Measurements from ENCODE around the gene PKHD1. TPM values are rescaled to one million over a fixed set of nuclear protein-coding genes. Genes with fewer than 3 reads are reported as not detected.

PKHD1 gene
- total and polyA plus RNA-seq, 2 of the 8 experiments (the other 6 are each of a cell fraction or from before 2014, with no cell fraction given) = 0.06 to 0.09 TPM

GRCh38 chr6:52108128-52108527, 20.7 kb upstream of the PKHD1 start:
- Histone ChIP-seq H3K56ac (replicated peaks; ENCODE audit: insufficient read length, low read depth, low read length) (no peak overlapping the region), H2BK5ac (ENCODE audit: low read depth, low read length) (no peak overlapping the region), H3K9me3 (ENCODE audit: insufficient read depth in 2 of 2, low read depth in 1 of 2, low read length in 1 of 2) (no peaks in the 10 kb centered on the region), H3K4ac (replicated peaks; ENCODE audit: insufficient read length, low read depth, low read length) (no peak overlapping the region), H2AK5ac (ENCODE audit: low read depth, low read length) (no peak overlapping the region), H3K23ac (ENCODE audit: insufficient read length) (no peak overlapping the region), H4K5ac (ENCODE audit: insufficient read length, low read depth, low read length) (no peak overlapping the region), H3K23me2 (ENCODE audit: low read depth, low read length) (no peaks in the 10 kb centered on the region; the same call in 1 of the 2 replicates), H3K27me3 (replicated peaks in 1 of 4; ENCODE audit: control insufficient read depth in 3 of 4, extremely low read depth in 1 of 4, insufficient read depth in 3 of 4, low read length in 3 of 4) (no peaks in the 10 kb centered on the region), H3K4me2 (ENCODE audit: insufficient read depth in 1 of 2, low read depth in 2 of 2, low read length in 2 of 2) (no peak overlapping the region), H3K4me3 (ENCODE audit: extremely low read depth in 1 of 4, insufficient read depth in 2 of 4, low read depth in 3 of 4, low read length in 4 of 4) (no peak overlapping the region), H4K91ac (replicated peaks; ENCODE audit: insufficient read length, low read length) (no peak overlapping the region), H2BK15ac (ENCODE audit: low read length) (no peak overlapping the region), H2BK120ac (replicated peaks; ENCODE audit: low read depth, low read length) (no peak overlapping the region), H2AFZ (ENCODE audit: low read length) (peak overlapping the region; percentile 78; the same call in 1 of the 2 replicates), H4K8ac (ENCODE audit: extremely low read depth, insufficient read depth, low read length) (no peak overlapping the region), H3K79me1 (ENCODE audit: low read depth, low read length) (no peaks in the 10 kb centered on the region), H3K79me2 (ENCODE audit: control insufficient read depth in 1 of 2, insufficient read depth in 2 of 2, low read length in 2 of 2) (no peaks in the 10 kb centered on the region), H3K4me1 (replicated peaks in 1 of 4; ENCODE audit: control insufficient read depth in 3 of 4, insufficient read depth in 4 of 4, low read length in 3 of 4) (peaks cover 0 to 4% (median 0%) of the 10 kb centered on the region in 4 experiments; a peak in 1 of 7 replicates), H3K14ac (ENCODE audit: insufficient read length) (no peak overlapping the region), H3K18ac (ENCODE audit: extremely low read depth, low read length) (no peak overlapping the region), H2BK12ac (ENCODE audit: low read depth, low read length) (no peak overlapping the region), H3K36me3 (ENCODE audit: control insufficient read depth in 2 of 4, insufficient read depth in 4 of 4, low read length in 3 of 4) (no peaks in the 10 kb centered on the region), H3K27ac (ENCODE audit: low read depth, low read length) (no peak overlapping the region), H4K20me1 (replicated peaks in 1 of 2; ENCODE audit: control insufficient read depth in 1 of 2, insufficient read depth in 2 of 2, low read length in 2 of 2) (no peaks in the 10 kb centered on the region), H2BK20ac (ENCODE audit: low read length) (peak overlapping the region; percentile 43; the same call in 1 of the 2 replicates), H3K9ac (replicated peaks in 1 of 4; ENCODE audit: extremely low read depth in 1 of 4, low read depth in 3 of 4, low read length in 3 of 4) (no peak overlapping the region)
- ChIA-PET POLR2A (ENCODE audit: partially characterized antibody) (no interaction called here), CTCF (ENCODE audit: partially characterized antibody) (interaction anchor here (0.7 kb wide), 1 partner anchor 77 kb away, joined by 3 read pairs; no protein-coding TSS in a partner anchor)
- WGBS, 2 experiments (ENCODE audit: extremely low coverage in 1 of 2, insufficient coverage in 1 of 2, insufficient read length in 1 of 2, insufficient replicate concordance in 2 of 2, low coverage in 1 of 2, low lambda C conversion rate in 2 of 2, missing lambda C conversion rate in 1 of 2) = 58% methylated on average over 4 of the region's 4 CpGs; no CpG with 5 or more reads in 1 of the 2 experiments
- TF ChIP-seq E2F6 (IDR thresholded peaks at IDR 0.05) (no peak), JUND (IDR thresholded peaks at IDR 0.05; ENCODE audit: low read length) (no peak), POLR2A (IDR thresholded peaks at IDR 0.05; ENCODE audit: control extremely low read depth in 1 of 2, low read depth in 2 of 2, low read length in 2 of 2) (no peak), GTF2F1 (IDR thresholded peaks at IDR 0.05; ENCODE audit: borderline replicate concordance, low read depth, low read length) (no peak), FOSL1 (IDR thresholded peaks at IDR 0.05; ENCODE audit: insufficient read depth, low read depth, low read length) (no peak), ATF3 (IDR thresholded peaks at IDR 0.05; ENCODE audit: insufficient read depth, low read depth, low read length) (no peak), SAP30 (IDR thresholded peaks at IDR 0.05; ENCODE audit: insufficient read depth, insufficient replicate concordance, low read length) (no peak), CTBP2 (IDR thresholded peaks at IDR 0.05; ENCODE audit: borderline replicate concordance, insufficient read depth, insufficient read length, low read length) (no peak), ATF2 (IDR thresholded peaks at IDR 0.05; ENCODE audit: low read length) (no peak), ASH2L (IDR thresholded peaks at IDR 0.05; ENCODE audit: low read length) (no peak)
- FAIRE-seq (no peak), DNase-seq (ENCODE audit: low read depth in 1 of 2, low spot score in 2 of 2) (no peak)

All from H1 (cell line).